ENCODE results near the gene TRIM68.

TRIM68 gene, protein sequence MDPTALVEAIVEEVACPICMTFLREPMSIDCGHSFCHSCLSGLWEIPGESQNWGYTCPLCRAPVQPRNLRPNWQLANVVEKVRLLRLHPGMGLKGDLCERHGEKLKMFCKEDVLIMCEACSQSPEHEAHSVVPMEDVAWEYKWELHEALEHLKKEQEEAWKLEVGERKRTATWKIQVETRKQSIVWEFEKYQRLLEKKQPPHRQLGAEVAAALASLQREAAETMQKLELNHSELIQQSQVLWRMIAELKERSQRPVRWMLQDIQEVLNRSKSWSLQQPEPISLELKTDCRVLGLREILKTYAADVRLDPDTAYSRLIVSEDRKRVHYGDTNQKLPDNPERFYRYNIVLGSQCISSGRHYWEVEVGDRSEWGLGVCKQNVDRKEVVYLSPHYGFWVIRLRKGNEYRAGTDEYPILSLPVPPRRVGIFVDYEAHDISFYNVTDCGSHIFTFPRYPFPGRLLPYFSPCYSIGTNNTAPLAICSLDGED

DNA sequence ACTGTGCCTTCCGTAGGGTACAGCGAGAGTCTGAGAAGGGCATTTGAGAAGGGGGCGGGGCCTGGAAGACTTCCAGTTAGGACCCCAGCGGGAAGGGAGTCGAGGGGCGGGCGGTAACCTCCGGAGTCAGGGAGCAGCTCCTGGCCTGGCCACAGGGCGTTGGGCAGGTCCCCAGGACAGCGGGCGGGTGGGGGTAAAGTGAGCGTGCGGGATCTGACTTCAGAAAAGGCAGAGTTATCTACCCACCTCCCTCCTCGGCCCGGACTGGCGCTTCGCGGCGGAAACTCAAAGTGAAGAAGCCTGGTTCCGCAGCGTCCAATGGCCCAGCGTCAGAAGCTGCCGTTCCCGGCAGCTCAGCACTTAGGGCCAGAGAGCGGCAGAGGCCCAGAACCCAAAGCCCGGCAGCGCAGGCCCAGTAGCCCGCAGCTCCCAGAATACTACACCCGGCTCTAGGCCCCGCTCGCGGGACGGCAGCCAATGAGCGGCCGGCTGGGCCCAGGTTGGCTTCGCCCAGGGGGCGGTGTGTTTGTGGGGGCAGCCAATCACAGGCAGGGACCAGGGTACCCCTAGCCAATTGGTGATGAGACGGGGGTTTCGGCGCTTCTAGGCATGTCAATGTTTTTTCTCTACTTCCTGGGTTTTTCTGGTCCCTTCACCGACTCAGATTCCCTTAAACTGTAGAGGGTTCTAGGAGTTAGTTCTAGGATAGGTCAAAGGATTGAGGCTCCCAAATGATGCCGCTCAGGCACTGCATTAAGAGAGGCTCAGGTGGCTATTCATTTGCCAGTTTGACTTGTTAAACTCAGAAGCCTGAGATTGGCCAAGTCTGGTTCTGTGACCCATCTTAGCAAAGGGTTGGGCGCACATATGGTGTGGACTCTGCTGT is at the start of gene TRIM68:
Gene TRIM68, minus strand, starts transcription at position 451 of the 886 bp plus-strand sequence. CDS start 2,727 bp downstream, outside the sequence.
- DNase-seq, result peak; percentile 94 to 96

DNA sequence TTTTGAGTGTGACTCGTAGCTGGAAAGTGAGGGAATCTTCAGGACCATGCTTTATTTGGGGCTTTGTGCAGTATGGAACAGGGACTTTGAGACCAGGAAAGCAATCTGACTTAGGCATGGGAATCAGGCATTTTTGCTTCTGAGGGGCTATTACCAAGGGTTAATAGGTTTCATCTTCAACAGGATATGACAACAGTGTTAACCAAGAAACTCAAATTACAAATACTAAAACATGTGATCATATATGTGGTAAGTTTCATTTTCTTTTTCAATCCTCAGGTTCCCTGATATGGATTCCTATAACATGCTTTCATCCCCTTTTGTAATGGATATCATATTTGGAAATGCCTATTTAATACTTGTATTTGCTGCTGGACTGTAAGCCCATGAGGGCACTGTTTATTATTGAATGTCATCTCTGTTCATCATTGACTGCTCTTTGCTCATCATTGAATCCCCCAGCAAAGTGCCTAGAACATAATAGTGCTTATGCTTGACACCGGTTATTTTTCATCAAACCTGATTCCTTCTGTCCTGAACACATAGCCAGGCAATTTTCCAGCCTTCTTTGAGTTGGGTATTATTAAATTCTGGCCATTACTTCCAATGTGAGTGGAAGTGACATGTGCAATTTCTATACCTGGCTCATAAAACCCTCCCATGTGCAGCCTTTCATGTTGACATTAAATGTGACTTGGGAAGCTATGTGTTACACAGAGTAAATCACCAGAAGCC is 46.8 kb upstream of the TRIM68 start:
- DNase-seq, result no peak

DNA sequence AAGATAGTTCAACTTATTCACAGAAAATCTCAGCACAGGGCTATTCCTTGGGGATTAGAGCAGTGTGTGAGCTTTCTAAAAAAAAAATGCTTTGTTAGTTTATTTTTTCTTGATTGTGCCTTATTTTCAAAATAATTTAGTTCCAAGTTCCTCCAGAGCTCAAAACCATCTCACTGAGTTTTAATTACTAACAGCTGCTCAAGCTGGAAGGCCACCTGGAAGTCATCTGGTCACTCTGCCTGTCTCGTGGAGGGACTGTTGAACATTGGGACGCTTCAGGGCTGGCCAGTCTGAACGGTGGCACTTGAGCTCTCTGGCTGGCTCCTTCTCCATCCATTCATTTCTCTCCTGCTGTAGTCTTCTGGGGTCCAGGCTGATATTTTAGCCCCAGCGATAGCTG is 39.7 kb upstream of the TRIM68 start:
- DNase-seq, result no peak

DNA sequence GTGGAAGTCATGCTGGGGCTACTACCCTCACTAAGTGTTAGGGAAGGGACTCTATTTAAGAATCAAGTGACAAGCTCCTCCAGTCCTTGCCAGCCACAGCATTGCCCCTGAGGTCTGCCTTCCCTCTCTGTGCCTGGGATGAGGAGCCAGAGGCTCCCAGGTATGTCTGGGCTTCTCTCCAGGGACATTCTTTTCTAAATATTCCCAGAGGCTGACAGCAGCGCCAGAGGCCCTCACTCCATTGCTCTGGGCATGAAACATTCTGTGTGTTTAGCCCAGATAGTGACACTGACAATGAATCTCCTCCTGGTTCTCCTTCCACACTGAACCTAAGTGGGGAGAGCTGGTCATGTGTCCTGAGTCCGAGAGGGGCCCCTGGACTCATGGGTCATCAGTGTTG is 37.9 kb upstream of the TRIM68 start:
- DNase-seq, result no peak

DNA sequence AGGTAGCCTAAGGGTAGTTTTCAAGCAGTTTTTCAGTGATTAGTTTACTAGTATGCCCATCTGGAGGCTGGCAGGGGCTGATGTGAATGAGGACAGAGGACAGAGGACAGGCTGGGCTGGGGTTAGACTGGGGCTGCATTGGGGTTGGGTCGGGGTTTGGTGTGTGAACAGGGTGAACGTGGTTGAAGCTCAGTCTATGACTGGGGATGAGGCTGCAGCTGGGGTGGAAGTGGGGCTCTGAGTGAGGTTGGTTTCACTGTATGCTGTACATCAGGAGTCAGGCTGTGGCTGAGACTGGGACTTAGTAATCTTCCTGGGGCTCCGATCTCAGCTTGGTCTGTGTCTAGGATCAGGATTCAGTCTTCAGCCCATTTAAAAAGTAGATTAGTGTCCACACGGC is 36.2 kb upstream of the TRIM68 start:
- no peak for DNase-seq

DNA sequence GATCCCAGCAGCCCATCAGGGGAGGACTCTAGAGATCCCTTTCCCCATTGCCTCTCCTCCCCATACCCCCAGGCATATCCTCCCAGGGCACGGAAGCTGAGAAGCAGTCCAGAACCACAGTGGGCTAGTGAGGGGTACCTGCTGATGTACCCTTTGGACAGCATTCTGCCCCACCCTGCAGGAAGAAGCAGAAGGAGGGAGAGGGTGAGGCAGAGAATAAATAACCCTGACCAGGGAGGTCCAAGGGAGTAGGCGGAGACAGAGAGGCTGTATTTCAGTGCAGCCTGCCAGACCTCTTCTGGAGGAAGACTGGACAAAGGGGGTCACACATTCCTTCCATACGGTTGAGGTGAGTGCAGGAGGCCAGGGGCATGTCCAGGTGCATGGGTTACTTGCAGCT is 35.7 kb upstream of the TRIM68 start, which contains the start of gene OR51E1:
Gene OR51E1, plus strand, starts transcription at position 301 of the 400 bp plus-strand sequence. CDS start 8,545 bp downstream, outside the sequence.
- DNase-seq, result no peak

DNA sequence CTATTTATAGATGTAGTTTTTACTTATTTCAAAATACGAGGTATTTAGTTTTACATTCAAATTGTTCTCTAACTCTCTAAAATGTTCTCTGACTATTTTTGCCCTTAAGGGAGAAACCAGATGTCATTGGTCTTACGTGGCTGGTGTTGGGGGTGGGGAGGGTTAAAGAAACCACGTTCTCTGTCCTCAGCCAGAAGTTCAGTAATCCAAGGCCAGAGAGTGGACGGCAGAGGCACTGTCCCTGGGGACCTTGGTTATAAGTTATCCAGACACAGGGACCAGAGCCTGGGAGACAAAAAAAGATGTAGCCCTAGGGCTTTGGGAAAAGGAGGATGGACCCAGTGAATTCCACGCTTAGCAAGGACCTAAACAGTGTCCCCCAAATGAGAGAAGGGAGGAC is 35.0 kb upstream of the TRIM68 start:
- no peak for DNase-seq

DNA sequence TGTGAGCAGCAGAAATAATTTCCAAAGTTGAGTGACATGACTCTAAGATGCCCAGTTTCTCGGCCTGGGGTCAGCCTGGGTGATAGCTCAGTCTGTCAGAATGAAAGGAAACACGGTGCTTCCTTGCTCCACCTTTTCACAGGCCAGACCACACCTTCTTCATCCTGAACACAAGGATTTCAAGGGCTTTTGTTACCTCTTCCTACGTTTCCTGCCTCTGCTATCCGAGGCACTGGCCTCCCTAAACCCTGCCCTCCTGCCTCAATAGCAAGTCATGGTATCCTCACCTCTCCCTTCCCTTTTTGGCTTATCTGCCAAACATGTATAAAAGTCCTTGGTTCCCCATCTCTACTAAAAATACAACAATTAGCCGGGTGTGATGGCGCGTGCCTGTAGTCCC is 34.0 kb upstream of the TRIM68 start:
- no peak for DNase-seq

DNA sequence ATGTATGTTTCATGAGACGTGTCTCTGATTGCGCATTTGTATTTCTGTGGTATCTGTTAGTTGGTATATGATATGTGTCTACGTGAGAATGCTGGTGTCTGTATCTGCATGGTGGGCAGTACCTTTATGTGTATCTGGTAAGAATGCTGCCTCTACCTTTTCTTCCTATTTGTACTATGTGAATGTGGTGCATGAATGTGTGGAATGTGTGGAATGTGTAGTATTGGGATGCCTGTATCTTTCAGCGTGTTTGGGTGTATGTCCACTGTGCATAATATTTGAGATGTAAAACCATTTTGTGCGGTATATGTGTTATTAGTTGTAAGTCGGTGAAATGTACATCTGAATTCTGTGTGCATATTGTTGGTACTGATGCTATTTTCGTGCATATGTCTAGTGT is 33.5 kb upstream of the TRIM68 start:
- DNase-seq, result no peak

DNA sequence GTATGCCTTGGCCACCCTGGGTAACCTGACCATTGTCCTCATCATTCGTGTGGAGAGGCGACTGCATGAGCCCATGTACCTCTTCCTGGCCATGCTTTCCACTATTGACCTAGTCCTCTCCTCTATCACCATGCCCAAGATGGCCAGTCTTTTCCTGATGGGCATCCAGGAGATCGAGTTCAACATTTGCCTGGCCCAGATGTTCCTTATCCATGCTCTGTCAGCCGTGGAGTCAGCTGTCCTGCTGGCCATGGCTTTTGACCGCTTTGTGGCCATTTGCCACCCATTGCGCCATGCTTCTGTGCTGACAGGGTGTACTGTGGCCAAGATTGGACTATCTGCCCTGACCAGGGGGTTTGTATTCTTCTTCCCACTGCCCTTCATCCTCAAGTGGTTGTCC is 31.9 kb upstream of the TRIM68 start:
- DNase-seq, result no peak

DNA sequence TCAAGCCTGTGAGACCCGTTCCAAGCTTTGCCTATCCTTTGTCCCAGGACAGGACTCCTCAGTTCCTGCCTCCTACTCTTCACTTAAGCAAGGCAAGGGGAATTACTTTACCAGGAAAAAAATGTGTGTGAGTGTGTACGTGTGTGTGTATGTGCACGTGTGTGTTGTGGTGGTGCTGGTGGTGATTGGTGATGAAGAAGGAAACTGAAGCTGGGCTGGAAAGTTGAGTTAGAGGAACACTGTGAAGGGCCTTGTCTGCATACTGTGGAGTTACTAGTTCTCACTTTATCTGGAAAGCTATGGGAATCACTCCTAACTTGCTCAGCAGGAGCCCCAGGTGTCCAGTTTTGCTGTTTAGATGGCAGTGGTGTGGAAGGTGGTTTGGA is 29.6 kb upstream of the TRIM68 start:
- DNase-seq, result no peak

DNA sequence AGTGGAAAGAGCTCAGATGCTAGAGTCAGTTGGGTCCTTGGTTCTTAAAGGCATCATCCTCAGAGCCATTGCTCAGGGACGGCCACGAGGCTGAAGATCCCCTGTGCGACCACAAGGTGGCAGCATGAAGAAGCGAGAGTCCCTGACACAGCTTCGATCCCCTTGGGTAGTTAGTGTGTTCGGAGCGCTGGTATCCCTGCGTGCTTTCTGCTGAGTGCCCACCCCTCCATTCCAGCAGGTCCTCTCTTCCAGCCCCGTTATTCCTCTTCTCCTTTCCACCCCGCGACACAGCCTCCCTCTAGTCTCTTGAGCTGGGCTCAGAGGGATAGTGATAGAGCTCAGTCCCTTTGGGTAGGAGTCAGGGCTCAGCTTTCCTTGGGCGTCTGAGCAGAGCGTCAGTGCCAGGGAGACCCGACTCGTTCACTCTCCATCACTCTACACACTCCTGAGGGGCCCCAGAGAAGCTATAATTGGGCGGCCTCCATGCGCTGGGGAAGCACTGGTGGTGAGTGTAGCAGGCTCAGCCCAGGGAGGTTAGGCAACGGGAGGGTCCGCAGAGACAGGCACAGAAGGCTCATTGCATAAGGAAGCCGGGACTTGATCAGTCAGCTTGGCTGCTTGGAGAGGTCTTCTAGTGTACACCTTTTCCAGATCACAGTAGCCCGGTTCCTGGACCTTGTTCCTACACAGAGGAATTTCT is 29.1 kb upstream of the TRIM68 start, which contains the start of gene OR51D1:
Gene OR51D1, plus strand, starts transcription at position 516 of the 700 bp plus-strand sequence. CDS start 2,314 bp downstream, outside the sequence.
- DNase-seq, result peak; percentile 57 to 65

DNA sequence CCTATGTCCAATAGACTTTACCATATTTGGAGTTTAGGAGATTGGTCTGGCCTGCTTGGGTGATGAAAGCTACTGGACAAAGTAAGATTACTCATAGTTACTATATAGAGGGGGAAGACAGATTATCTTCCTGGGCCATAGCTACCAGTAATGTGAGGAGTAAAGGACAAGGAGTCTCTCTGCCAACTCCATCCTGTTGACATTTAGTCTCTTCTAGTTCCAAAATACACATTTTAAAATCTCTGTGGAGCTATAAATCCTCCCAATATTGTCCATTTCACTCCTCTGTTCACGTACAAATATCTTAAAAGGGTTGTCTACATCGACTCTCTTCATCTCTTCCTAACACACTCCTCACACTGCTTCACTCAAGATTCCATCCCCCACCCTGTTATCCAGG is 28.1 kb upstream of the TRIM68 start:
- no peak for DNase-seq

DNA sequence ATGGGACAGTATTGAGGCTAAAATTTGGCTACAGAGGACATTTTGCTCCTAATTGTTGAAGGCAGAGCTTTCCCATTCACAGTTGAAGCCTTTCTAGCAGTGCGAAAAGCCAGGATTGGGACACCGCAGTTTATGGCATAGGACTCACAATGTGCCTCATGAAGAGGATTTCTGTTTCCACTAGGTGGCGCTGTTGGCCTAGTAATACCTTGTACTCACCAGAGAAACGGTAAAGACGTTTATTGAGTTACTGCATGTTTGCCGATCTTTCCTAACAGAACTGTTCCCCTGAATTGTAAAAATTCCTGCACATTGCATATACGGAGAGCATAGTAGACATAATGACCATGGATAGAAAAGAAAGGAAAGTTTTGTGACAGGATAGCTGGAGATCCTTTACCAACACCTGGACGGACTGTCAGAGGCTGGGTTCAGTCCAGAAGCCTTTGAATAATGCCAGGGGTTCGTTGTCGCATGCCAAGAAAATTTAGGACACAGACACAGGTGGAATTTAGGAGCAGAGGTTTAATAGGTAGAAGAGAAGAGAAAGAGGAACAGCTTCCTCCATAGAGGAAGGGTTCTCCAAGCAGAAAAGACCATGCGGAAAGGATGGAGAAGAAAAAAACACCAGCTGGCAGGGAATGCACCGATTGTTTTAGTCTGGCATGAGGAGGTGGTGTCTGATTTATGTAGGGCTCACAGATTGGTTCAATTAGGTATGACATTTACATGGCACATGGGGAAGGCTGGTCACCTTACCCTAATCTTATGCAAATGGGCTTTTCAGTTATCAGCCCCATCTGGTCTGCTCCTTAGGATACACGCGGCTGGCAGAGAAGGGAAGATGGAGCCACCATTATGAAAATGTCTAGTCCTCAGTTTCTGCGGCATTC is 18.4 kb upstream of the TRIM68 start:
- peak; percentile 8 to 45 for DNase-seq

DNA sequence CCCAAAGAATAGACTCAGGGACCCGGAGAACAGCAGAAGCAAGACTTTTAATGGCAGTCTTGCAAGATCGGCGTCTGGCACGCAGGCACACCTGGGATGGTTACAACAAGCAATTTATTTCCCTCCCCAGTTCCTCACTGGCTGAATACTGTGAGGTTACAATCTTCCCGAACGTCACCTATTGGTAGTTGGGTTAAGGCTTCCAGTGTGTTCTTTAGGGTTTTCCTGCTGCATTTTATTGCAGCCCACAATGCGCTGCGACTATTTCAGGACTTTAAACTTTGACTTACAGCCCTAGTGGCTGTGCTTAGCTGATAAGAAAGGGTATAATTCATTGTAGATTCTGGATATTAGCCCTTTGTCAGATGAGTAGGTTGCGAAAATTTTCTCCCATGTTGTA is 11.5 kb upstream of the TRIM68 start:
- no peak for DNase-seq

DNA sequence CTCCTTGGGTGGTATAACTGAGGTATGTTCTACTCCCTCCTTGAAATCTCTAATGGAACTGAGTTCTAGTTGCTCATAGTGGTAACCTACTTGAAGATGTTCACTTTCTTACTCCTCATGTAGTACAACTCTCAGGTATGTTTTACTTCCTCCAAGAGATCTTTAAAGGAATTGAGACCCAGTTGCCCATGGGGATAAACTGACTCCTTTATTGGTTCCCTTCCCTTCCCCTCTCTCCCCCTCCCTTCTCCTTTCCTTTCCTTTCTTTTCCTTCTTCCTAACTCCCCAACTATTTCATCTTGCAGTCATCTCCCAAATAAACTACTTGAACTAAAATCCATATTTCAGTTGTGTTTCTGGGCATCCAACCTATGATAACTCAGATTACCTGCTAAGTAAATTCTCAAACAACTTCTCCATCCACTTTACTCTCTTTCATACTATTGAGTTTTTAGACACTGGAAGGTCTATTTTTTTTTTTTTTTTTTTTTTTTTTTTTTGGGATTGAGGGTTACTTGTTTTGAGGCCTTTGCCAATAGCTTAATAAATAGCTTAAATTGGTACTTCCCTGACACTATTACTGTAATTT is 7.9 kb upstream of the TRIM68 start:
- no peak for DNase-seq

DNA sequence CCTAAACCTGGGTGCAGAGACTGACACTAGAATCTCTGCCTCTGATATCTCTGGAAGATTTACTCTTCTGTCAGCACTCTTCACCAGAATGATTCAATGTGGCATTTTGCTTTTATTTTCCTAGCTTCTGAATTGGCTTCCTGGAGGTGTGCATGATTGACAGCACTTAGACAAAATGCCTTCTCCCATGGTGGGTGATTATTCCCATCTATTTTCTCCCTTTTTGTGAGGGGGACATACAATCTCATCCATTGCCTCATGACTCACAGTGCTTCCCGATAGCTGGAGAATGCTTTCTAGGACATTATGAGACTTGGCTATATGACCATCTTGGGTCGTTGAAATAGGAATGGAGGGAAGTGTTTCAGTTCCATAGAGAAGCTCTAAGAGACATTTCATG is 4.0 kb upstream of the TRIM68 start:
- no peak for DNase-seq

DNA sequence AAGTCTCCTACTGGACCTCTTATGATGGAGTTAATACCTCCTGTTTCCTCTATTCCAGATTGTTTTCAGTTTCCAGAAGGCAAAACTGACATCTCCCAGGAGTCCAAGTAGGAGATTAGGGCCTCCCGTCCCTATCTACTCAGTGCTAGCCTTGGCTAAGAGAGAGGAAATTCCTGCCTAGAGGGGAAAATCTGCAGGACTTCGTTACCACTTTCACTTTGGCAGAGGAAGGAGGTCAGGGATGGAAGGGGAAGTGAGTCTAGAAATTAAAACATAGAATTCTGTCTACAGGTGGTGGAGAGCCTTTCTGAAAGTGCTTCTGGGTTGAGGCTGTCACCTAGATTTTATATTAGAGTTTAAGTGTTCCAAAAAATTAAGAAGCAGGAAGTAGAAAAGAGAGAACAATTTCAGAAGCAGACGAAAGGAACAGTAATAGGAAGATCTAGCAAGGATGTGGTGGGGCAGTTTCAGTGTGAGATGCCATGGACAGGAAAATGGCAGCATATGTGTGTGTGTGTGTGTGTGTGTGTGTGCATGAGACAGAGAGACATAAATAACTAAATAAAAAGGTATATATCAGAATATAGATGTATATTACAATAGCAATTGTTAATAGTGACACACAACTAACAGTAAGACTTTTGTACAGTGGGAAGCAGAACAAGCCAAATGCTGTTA is 2.4 kb upstream of the TRIM68 start:
- peak in 1 of 2 donors; percentile 47 for DNase-seq

DNA sequence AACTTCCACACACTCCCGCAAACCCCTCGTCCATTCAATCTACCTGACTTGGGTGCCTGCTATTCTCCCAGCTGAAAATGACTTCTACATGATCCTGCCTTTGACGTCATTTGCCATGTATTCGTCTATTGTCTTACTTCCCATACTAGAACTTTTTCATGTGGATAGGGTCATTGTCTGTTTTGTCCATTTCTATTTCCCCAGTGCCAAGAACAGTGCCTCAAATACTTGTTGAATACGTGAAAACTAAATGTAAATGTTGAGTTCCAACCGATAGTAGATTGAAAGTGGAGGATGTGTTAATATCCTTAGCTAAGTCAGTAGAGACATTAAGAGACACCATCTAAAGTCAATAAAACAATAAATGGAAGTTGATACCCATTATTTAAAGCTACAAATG is 935 bp downstream of the TRIM68 start:
- DNase-seq, result no peak
